Prostate gland (tissue), 2 donors: ENCODE measurements around the gene PSMD5.

ENCODE experiments used
- CTCF ChIP-seq, 4 experiments: fragments of 200-600 bp in 2 of 4; fragments of 450-650 bp in 2 of 4; sonication (generic) in 2 of 4; IDR thresholded peaks; 1 replicate in 3 of 4; 2 replicates in 1 of 4; pipeline ENCODE4 v1.5.1; 2016 to 2019; ENCODE audit warnings: antibody characterized with exemption in 4 of 4, mild to moderate bottlenecking in 2 of 4, moderate library complexity in 2 of 4
- POLR2AphosphoS5 ChIP-seq: sonication (generic); formaldehyde crosslinking; IDR thresholded peaks from one replicate; pipeline ENCODE4 v1.6.1; 2017; ENCODE audit warnings: antibody characterized with exemption

DNA sequence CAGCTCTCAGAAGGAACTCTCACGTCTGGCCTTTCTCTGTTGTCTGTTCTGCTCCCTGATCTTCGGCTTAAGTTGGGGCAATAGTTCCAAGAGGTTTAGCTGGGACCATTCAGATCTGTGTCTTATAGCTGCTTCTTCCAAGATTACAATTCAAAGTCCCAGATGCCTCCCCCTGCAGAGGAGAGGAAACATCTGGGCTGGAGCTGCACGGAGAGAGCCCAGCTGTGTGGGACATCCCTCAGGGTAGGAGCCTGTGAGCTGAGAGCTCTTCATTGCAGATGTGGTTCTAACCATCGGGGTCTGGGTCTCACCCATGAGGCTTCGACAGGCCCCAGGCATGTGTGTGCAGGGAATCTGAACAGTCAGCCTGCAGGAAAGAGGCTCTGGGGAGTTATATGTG, 43.2 kb upstream of the PSMD5 start:
- TF ChIP-seq CTCF (IDR thresholded peaks at IDR 0.05) (no peak), POLR2AphosphoS5 (no peak)
